ENCODE results near the gene S1PR5.

The S1PR5 gene

DNA sequence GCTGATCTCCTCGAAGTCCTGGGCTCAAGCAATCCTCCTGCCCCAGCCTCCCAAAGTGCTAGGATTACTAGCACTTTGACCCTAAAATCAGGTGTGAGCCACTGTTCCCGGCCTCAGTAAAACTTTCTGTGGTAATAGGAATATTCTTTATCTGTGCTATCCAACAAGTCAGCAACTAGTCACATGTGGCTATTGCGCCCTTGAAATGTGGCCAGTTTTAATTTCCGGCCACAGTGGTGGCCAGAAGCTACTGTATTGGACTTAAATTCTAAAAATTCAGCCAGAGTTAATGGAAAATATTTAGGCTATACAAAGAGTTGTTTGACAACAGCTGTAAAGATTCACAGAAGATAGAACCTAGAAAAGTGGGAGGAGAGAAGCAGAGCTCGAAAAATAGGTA is 44.1 kb downstream of the S1PR5 start:
- no peak for DNase-seq

DNA sequence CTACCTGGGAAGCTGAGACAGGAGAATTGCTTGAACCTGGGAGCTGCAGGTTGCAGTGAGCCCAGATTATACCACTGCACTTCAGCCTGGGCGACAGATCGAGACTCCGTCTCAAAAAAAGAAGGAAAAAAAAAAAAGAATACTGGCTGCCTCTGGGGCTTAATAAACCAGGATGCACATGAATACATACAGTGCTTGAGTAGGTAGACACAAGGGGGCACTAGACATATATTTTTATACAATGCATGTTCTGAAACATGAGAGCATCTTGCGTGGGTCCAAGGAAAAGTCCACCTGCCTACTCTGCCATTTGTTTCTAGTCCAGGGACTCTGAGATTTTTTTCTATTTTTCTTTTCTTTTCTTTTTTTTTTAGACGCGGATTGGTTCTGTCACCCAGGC is 45.3 kb downstream of the S1PR5 start:
- no peak for DNase-seq

DNA sequence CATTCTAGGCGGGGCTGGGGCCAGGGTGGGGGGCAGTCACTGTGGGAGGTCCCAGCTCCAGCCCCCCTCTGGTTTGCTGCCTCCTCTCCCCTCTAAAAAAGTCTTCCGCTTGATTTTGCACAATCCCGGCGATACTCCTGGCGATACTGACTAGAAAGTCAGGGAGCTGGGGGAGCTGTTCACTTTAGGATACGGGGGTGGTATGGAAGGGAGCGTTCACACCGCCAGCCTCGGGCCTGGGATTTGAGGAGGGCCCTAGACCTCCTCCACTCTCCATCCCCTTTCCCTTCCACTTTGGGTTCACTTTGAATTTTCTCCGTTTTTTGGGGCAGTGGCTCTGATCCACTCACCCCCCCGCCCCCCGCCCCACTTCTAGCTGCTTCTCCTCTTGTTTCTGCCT is 49.1 kb downstream of the S1PR5 start:
- no peak for DNase-seq

DNA sequence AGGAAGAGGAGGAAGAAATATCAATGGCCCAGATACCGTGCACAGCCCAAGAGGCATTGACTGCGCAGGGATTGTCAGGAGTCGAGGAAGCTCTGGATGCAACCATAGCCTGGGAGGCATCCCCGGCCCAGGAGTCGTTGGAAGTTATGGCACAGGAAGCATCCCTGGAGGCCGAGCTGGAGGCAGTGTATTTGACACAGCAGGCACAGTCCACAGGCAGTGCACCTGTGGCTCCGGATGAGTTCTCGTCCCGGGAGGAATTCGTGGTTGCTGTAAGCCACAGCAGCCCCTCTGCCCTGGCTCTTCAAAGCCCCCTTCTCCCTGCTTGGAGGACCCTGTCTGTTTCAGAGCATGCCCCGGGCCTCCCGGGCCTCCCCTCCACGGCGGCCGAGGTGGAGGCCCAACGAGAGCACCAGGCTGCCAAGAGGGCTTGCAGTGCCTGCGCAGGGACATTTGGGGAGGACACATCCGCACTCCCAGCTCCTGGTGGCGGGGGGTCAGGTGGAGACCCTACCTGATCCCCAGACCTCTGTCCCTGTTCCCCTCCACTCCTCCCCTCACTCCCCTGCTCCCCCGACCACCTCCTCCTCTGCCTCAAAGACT is 50.0 kb downstream of the S1PR5 start:
- DNase-seq, result no peak

DNA sequence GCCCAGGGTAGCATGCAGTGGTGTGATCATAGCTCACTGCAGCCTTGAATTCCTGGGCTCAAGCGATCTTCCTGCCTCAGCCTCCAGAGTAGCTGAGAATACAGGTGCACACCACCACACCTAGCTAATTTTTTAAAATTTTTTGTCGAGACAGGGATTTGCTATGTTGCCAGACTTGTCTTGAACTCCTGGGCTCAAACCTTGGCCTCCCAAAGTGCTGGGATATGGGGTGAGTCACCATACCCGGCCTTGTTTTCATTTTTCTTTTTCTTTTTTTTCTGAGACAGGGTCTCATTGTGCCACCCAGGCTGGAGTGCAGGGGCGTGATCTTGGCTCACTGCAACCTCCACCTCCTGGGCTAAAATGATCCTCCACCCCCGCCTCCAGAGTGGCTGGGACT is 52.8 kb downstream of the S1PR5 start:
- DNase-seq, result no peak
